H1 (cell line): ENCODE data around the gene HOTAIR. TPM values are rescaled to one million over a fixed set of nuclear protein-coding genes. Genes with fewer than 3 reads are reported as not detected.
A peak's percentile ranks its signal among the peaks of the same experiment; 100 is the strongest.

ENCODE experiments used
- CTCF ChIA-PET: fragments of 300-600 bp; sonication (Branson Sonifier 250); formaldehyde crosslinking; loops from one replicate; lab custom pipeline; 2021; ENCODE audit not compliant: partially characterized antibody; lab: Charles Lee
- POLR2A ChIA-PET: fragments of 300-600 bp; sonication (Branson Sonifier 250); formaldehyde crosslinking; loops from one replicate; lab custom pipeline; 2021; ENCODE audit warnings: inconsistent platforms; ENCODE audit not compliant: partially characterized antibody; lab: Charles Lee
- DNase-seq, 2 experiments: peaks; one replicate each; pipeline versions ENCODE4 v3.0.0 to v3.0.0-alpha.2; 2010 to 2022; ENCODE audit warnings: low spot score in 2 of 2, low read depth in 1 of 2, mixed read lengths in 1 of 2
- FAIRE-seq: peaks from 2 replicates; lab custom pipeline; 2011; peaks lifted over from hg19 to GRCh38; lab: Jason Lieb, UNC
- H2AFZ ChIP-seq: 2 replicates; pipeline ENCODE4 v1.8.1; 2012; ENCODE audit warnings: low read length, inconsistent platforms
- H2AK5ac ChIP-seq: 2 replicates; pipeline ENCODE4 v1.6.1; 2013; ENCODE audit warnings: low read depth, low read length
- H2BK120ac ChIP-seq: replicated peaks from 2 replicates; pipeline ENCODE3; 2013; ENCODE audit warnings: low read depth, low read length, inconsistent platforms
- H2BK12ac ChIP-seq: 2 replicates; pipeline ENCODE4 v1.6.1; 2013; ENCODE audit warnings: low read depth, low read length
- H2BK15ac ChIP-seq: 2 replicates; pipeline ENCODE4 v1.6.1; 2013; ENCODE audit warnings: low read length
- H2BK20ac ChIP-seq: 2 replicates; pipeline ENCODE4 v1.6.1; 2013; ENCODE audit warnings: low read length
- H2BK5ac ChIP-seq: 2 replicates; pipeline ENCODE4 v1.6.1; 2013; ENCODE audit warnings: low read depth, low read length
- H3K14ac ChIP-seq: 2 replicates; pipeline ENCODE4 v1.6.1; 2013; ENCODE audit warnings: inconsistent platforms; ENCODE audit not compliant: insufficient read length
- H3K18ac ChIP-seq: 2 replicates; pipeline ENCODE4 v1.6.1; 2013; ENCODE audit warnings: low read length; ENCODE audit errors: extremely low read depth
- H3K23ac ChIP-seq: 2 replicates; pipeline ENCODE4 v1.6.1; 2013; ENCODE audit warnings: inconsistent platforms; ENCODE audit not compliant: insufficient read length
- H3K23me2 ChIP-seq: 2 replicates; pipeline ENCODE4 v1.6.1; 2013; ENCODE audit warnings: low read depth, low read length
- H3K27ac ChIP-seq: 2 replicates; pipeline ENCODE4 v1.6.1; 2011; ENCODE audit warnings: low read depth, low read length, inconsistent platforms
- H3K27me3 ChIP-seq, 4 experiments: replicated peaks in 1 of 4; 1 replicate in 1 of 4; 2 replicates in 3 of 4; pipeline versions ENCODE4 v1.6.1 to v1.8.1; 2011 to 2013; ENCODE audit warnings: low read length in 3 of 4, mild to moderate bottlenecking in 3 of 4, inconsistent platforms in 2 of 4, mixed read lengths in 2 of 4, moderate library complexity in 1 of 4; ENCODE audit not compliant: control insufficient read depth in 3 of 4, insufficient read depth in 3 of 4; ENCODE audit errors: extremely low read depth in 1 of 4
- H3K36me3 ChIP-seq, 4 experiments: 2 replicates each; pipeline versions ENCODE4 v1.6.1 to v1.8.1; 2011 to 2013; ENCODE audit warnings: mild to moderate bottlenecking in 4 of 4, low read length in 3 of 4, moderate library complexity in 2 of 4, control low read depth in 1 of 4, inconsistent platforms in 1 of 4; ENCODE audit not compliant: insufficient read depth in 4 of 4, control insufficient read depth in 2 of 4
- H3K4ac ChIP-seq: replicated peaks from 2 replicates; pipeline ENCODE3; 2013; ENCODE audit warnings: low read length, low read depth, mixed read lengths, inconsistent platforms; ENCODE audit not compliant: insufficient read length
- H3K4me1 ChIP-seq, 4 experiments: replicated peaks in 1 of 4; 1 replicate in 1 of 4; 2 replicates in 3 of 4; pipeline versions ENCODE4 v1.6.1 to v1.8.1; 2011 to 2013; ENCODE audit warnings: low read length in 3 of 4, inconsistent platforms in 2 of 4, mixed read lengths in 1 of 4; ENCODE audit not compliant: insufficient read depth in 4 of 4, control insufficient read depth in 3 of 4
- H3K4me2 ChIP-seq, 2 experiments: 2 replicates each; pipeline versions ENCODE4 v1.6.1 to v1.8.1; 2011 to 2013; ENCODE audit warnings: low read depth in 2 of 2, low read length in 2 of 2, control low read depth in 1 of 2, inconsistent platforms in 1 of 2, mild to moderate bottlenecking in 1 of 2; ENCODE audit not compliant: insufficient read depth in 1 of 2
- H3K4me3 ChIP-seq, 4 experiments: fragments of 200-600, 300-600 bp in 1 of 4; sonication (generic), shearing (Covaris generic), sonication (Bioruptor Twin) in 1 of 4; 2 replicates each; pipeline versions ENCODE4 v1.5.1 to v1.8.1; 2011 to 2016; ENCODE audit warnings: low read length in 4 of 4, low read depth in 3 of 4, control low read depth in 2 of 4, inconsistent platforms in 2 of 4, mild to moderate bottlenecking in 2 of 4, mixed read lengths in 1 of 4, moderate library complexity in 1 of 4; ENCODE audit not compliant: insufficient read depth in 2 of 4; ENCODE audit errors: extremely low read depth in 1 of 4
- H3K56ac ChIP-seq: replicated peaks from 2 replicates; pipeline ENCODE3; 2013; ENCODE audit warnings: low read depth, mild to moderate bottlenecking, mixed read lengths, low read length, inconsistent platforms; ENCODE audit not compliant: insufficient read length
- H3K79me1 ChIP-seq: 2 replicates; pipeline ENCODE4 v1.6.1; 2013; ENCODE audit warnings: low read depth, low read length, control low read depth
- H3K79me2 ChIP-seq, 2 experiments: 2 replicates each; pipeline versions ENCODE4 v1.6.1 to v1.8.1; 2012 to 2013; ENCODE audit warnings: low read length in 2 of 2, mild to moderate bottlenecking in 2 of 2, inconsistent platforms in 1 of 2; ENCODE audit not compliant: insufficient read depth in 2 of 2, control insufficient read depth in 1 of 2
- H3K9ac ChIP-seq, 4 experiments: replicated peaks in 1 of 4; 1 replicate in 1 of 4; 2 replicates in 3 of 4; pipeline versions ENCODE4 v1.6.1 to v1.8.1; 2011 to 2013; ENCODE audit warnings: low read depth in 3 of 4, low read length in 3 of 4, control low read depth in 2 of 4, mild to moderate bottlenecking in 2 of 4, moderate library complexity in 2 of 4, inconsistent platforms in 1 of 4; ENCODE audit errors: extremely low read depth in 1 of 4
- H3K9me3 ChIP-seq, 2 experiments: 2 replicates each; pipeline versions ENCODE4 v1.6.1 to v1.8.1; 2012 to 2013; ENCODE audit warnings: mild to moderate bottlenecking in 2 of 2, moderate library complexity in 2 of 2, control low read depth in 1 of 2, inconsistent platforms in 1 of 2, low read depth in 1 of 2, low read length in 1 of 2, mixed read lengths in 1 of 2; ENCODE audit not compliant: insufficient read depth in 2 of 2
- H4K20me1 ChIP-seq, 2 experiments: replicated peaks in 1 of 2; 2 replicates each; pipeline versions ENCODE3 to v1.8.1; 2011 to 2013; ENCODE audit warnings: inconsistent platforms in 2 of 2, low read length in 2 of 2, mild to moderate bottlenecking in 1 of 2; ENCODE audit not compliant: insufficient read depth in 2 of 2, control insufficient read depth in 1 of 2
- H4K5ac ChIP-seq: 2 replicates; pipeline ENCODE4 v1.6.1; 2013; ENCODE audit warnings: low read length, low read depth, mixed read lengths, inconsistent platforms; ENCODE audit not compliant: insufficient read length
- H4K8ac ChIP-seq: 2 replicates; pipeline ENCODE4 v1.8.0; 2013; ENCODE audit warnings: mild to moderate bottlenecking, moderate library complexity, low read length, inconsistent platforms; ENCODE audit not compliant: insufficient read depth; ENCODE audit errors: extremely low read depth
- H4K91ac ChIP-seq: replicated peaks from 2 replicates; pipeline ENCODE3; 2013; ENCODE audit warnings: low read length, mixed read lengths, inconsistent platforms; ENCODE audit not compliant: insufficient read length
- EZH2 ChIP-seq: fragments of 200-600 bp; sonication (generic); IDR thresholded peaks from 2 replicates; pipeline ENCODE4 v1.7.1; 2012; ENCODE audit warnings: low read depth, mild to moderate bottlenecking, moderate library complexity, low read length, inconsistent platforms; ENCODE audit not compliant: severe bottlenecking
- GABPA ChIP-seq: IDR thresholded peaks from 2 replicates; pipeline ENCODE4 v1.6.1; 2011; ENCODE audit warnings: mild to moderate bottlenecking, low read length, moderate library complexity, borderline replicate concordance; ENCODE audit not compliant: insufficient read depth
- RNF2 ChIP-seq: fragments of 200-900, 300-1000 bp; sonication (generic); IDR thresholded peaks from 2 replicates; pipeline ENCODE4 v1.7.1; 2016; ENCODE audit warnings: borderline replicate concordance, low read depth, mild to moderate bottlenecking, antibody characterized with exemption, low read length; ENCODE audit not compliant: poor library complexity, severe bottlenecking; ENCODE audit errors: missing control alignments
- WGBS, 2 experiments: shearing (Covaris generic) in 1 of 2; methylation state at CpG; one replicate each; pipeline versions ENCODE4 v1.1.6 to v1.1.7; 2013 to 2015; ENCODE audit warnings: low lambda C conversion rate in 2 of 2, mixed read lengths in 2 of 2, inconsistent platforms in 1 of 2, low coverage in 1 of 2, missing lambda C conversion rate in 1 of 2; ENCODE audit not compliant: insufficient replicate concordance in 2 of 2, insufficient coverage in 1 of 2, insufficient read length in 1 of 2; ENCODE audit errors: extremely low coverage in 1 of 2, missing lambda C conversion rate in 1 of 2; 5-methylcytosine and 5-hydroxymethylcytosine counted together
- polyA plus RNA-seq, 7 experiments: library from polyadenylated mRNA; depleted of rRNA in 3 of 7; stranded (reverse) in 5 of 7; unstranded in 2 of 7; fragments of >200 nt in 5 of 7; fragments of 200-250 nt in 2 of 7; gene quantifications; 1 replicate in 5 of 7; 2 replicates in 1 of 7; 4 replicates in 1 of 7; pipeline versions ENCODE4 v1.2.1 to v1.2.3, GENCODE V29; 2011 to 2013; ENCODE audit warnings: missing spikeins in 2 of 7, mixed read lengths in 2 of 7
- total RNA-seq: library from RNA; stranded (reverse); fragmentation: NEBNext Ultra II Directional; extraction: Animal tissue kit (Norgen Biotek cat#: 25700); gene quantifications from 2 replicates; pipeline ENCODE4 v1.2.1, GENCODE V29; 2021

HOTAIR gene
- total and polyA plus RNA-seq, 2 of the 8 experiments (the other 6 are each of a cell fraction or from before 2014, with no cell fraction given), result not detected

DNA sequence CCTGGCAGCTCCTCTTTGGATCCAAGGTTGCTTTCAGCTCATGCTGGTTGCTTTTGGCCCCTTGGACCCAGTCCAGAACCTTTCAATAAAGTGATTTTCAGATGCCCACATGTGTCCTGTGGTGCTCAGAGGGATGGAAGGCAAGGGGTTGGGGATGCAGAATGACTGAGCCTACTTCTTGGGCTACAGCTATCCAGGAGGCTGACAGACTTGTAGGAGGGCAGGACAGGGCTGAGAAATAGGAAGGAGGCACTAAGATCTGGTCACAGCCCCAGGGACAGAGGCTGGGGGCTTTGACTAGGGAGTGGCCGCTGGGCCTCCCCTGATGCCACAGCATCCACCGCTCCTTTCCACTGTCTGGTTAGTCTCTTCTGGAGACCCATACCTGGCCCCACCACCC, 3.1 kb downstream of the HOTAIR start:
- H3K23me2 ChIP-seq, result peaks cover 1% of the 10 kb centered on the region; the same call in 1 of the 2 replicates
- H4K5ac ChIP-seq, result no peak overlapping the region
- 0 out of 4 replicates have a peak, but pooled peaks cover 0 to 2% of the 10 kb centered on the region in 2 experiments for H3K9me3 ChIP-seq
- H3K4me2 ChIP-seq, result no peak overlapping the region
- H2BK120ac ChIP-seq, result no peak overlapping the region
- no peak overlapping the region for H2AK5ac ChIP-seq
- CTCF ChIA-PET, result interaction anchor here (1.0 to 2.8 kb wide), 9 partner anchors 13 to 230 kb away, joined by 3 to 13 read pairs (median 4); partner anchors contain the start of genes HOXC10 and HOXC5
- no peak overlapping the region for H2BK12ac ChIP-seq
- H3K23ac ChIP-seq, result no peak overlapping the region
- TF ChIP-seq GABPA (no peak), EZH2 (peak; percentile 57), RNF2 (peak; percentile 36)
- TF ChIP-seq, all 59 proteins: peak for 2
- 54% methylated on average over 2 of the region's 2 CpGs; no CpG with 5 or more reads in 1 of the 2 experiments for WGBS, 2 experiments
- peaks cover 0 to 11% (median 4%) of the 10 kb centered on the region in 4 experiments; a peak in 5 of 7 replicates for H3K4me1 ChIP-seq
- H3K14ac ChIP-seq, result no peak overlapping the region
- no peak for DNase-seq
- H2BK15ac ChIP-seq, result no peak overlapping the region
- peaks cover 100% of the 10 kb centered on the region in 4 experiments for H3K27me3 ChIP-seq
- no peak overlapping the region for H4K91ac ChIP-seq
- no peak overlapping the region for H4K8ac ChIP-seq
- POLR2A ChIA-PET, result no interaction called here
- H3K4me3 ChIP-seq, result no peak overlapping the region
- no peak overlapping the region for H2BK20ac ChIP-seq
- H3K4ac ChIP-seq, result no peak overlapping the region
- no peaks in the 10 kb centered on the region for H3K79me2 ChIP-seq
- H3K9ac ChIP-seq, result no peak overlapping the region
- no peaks in the 10 kb centered on the region for H3K79me1 ChIP-seq
- peaks cover 19 to 33% of the 10 kb centered on the region in 2 experiments for H4K20me1 ChIP-seq
- H3K36me3 ChIP-seq, result peaks cover 0 to 3% (median 0%) of the 10 kb centered on the region in 4 experiments; a peak in 2 of 8 replicates
- no peak overlapping the region for H3K27ac ChIP-seq
- H2AFZ ChIP-seq, result no peak overlapping the region
- no peak overlapping the region for H3K18ac ChIP-seq
- no peak overlapping the region for H3K56ac ChIP-seq
- no peak overlapping the region for H2BK5ac ChIP-seq
- no peak for FAIRE-seq
